SK-N-SH treated with all-trans-retinoic acid at 6 μM for 48 hours (cell line): Measurements from ENCODE around the gene LMAN2L.
"Not testable (repeated sequence)": the region's sequence is repeated elsewhere in the genome, so short reads cannot be mapped to it uniquely, and the experiment has no call there.

ENCODE experiments used
- ATAC-seq: fragments of 200-7000 bp; cut with Tn5 transposase; 3 replicates; pipeline ENCODE4 v1.9.1; 2020; ENCODE audit warnings: mild to moderate bottlenecking, moderate library complexity
- ARNTL ChIP-seq: fragments of 450-650 bp; formaldehyde crosslinking; IDR thresholded peaks from 2 replicates; pipeline ENCODE4 v1.5.0; 2020; ENCODE audit warnings: low read depth, mild to moderate bottlenecking, moderate library complexity, borderline replicate concordance
- BACH2 ChIP-seq: fragments of 250-450 bp; sonication (Bioruptor Pico); IDR thresholded peaks from 2 replicates; pipeline ENCODE4 v1.9.0; 2021; ENCODE audit warnings: mild to moderate bottlenecking, borderline replicate concordance
- CSDC2 ChIP-seq: fragments of 250-450 bp; sonication (Bioruptor Pico); IDR thresholded peaks from 2 replicates; pipeline ENCODE4 v1.5.0; 2020; ENCODE audit warnings: mild to moderate bottlenecking, moderate library complexity
- ESRRG ChIP-seq: fragments of 250-450 bp; sonication (Bioruptor Pico); IDR thresholded peaks from 2 replicates; pipeline ENCODE4 v1.6.1; 2021; ENCODE audit warnings: mild to moderate bottlenecking
- ISL1 ChIP-seq: fragments of 250-450 bp; sonication (Bioruptor Pico); IDR thresholded peaks from 2 replicates; pipeline ENCODE4 v2.1.2; 2022; ENCODE audit warnings: mild to moderate bottlenecking, moderate library complexity
- OSR1 ChIP-seq: fragments of 250-450 bp; sonication (Bioruptor Pico); IDR thresholded peaks from 2 replicates; pipeline ENCODE4 v1.8.0; 2022; ENCODE audit warnings: moderate library complexity, mild to moderate bottlenecking, inconsistent platforms
- PPARA ChIP-seq: fragments of 250-450 bp; sonication (Bioruptor Pico); IDR thresholded peaks from 2 replicates; pipeline ENCODE4 v1.5.0; 2020; ENCODE audit warnings: mild to moderate bottlenecking, borderline replicate concordance
- RARB ChIP-seq: fragments of 250-450 bp; sonication (Bioruptor Pico); IDR thresholded peaks from 2 replicates; pipeline ENCODE4 v1.8.0; 2021; ENCODE audit warnings: mild to moderate bottlenecking, moderate library complexity
- SNAI2 ChIP-seq: fragments of 250-450 bp; sonication (Bioruptor Pico); IDR thresholded peaks from 2 replicates; pipeline ENCODE4 v1.5.0; 2020; ENCODE audit warnings: mild to moderate bottlenecking, moderate library complexity
- TOX ChIP-seq: fragments of 250-450 bp; sonication (Bioruptor Pico); IDR thresholded peaks from 2 replicates; pipeline ENCODE4 v1.8.0; 2021; ENCODE audit warnings: mild to moderate bottlenecking, moderate library complexity, borderline replicate concordance
- ZC3H10 ChIP-seq: fragments of 250-450 bp; sonication (Bioruptor Pico); IDR thresholded peaks from 2 replicates; pipeline ENCODE4 v1.5.1; 2021; ENCODE audit warnings: mild to moderate bottlenecking, moderate library complexity
- ZFP3 ChIP-seq: fragments of 250-450 bp; sonication (Bioruptor Pico); IDR thresholded peaks from 2 replicates; pipeline ENCODE4 v1.5.0; 2020; ENCODE audit warnings: mild to moderate bottlenecking, moderate library complexity
- ZFP30 ChIP-seq: fragments of 450-650 bp; formaldehyde crosslinking; IDR thresholded peaks from 2 replicates; pipeline ENCODE4 v1.5.0; 2022; ENCODE audit warnings: mild to moderate bottlenecking, moderate library complexity
- ZNF565 ChIP-seq: fragments of 450-650 bp; formaldehyde crosslinking; conservative IDR thresholded peaks from 2 replicates; pipeline ENCODE4 v1.5.0; 2020; ENCODE audit warnings: low read depth, mild to moderate bottlenecking, moderate library complexity
- TF ChIP-seq, protein P1 (sequence below): fragments of 250-450 bp; sonication (Bioruptor Pico); IDR thresholded peaks from 2 replicates; pipeline ENCODE4 v1.5.0; 2020; ENCODE audit warnings: mild to moderate bottlenecking, moderate library complexity
- TF ChIP-seq, protein P2 (sequence below): fragments of 250-450 bp; sonication (Bioruptor Pico); IDR thresholded peaks from 2 replicates; pipeline ENCODE4 v1.8.0; 2021; ENCODE audit warnings: low read depth, mild to moderate bottlenecking, moderate library complexity, borderline replicate concordance
- TF ChIP-seq, protein P3 (sequence below): fragments of 250-450 bp; sonication (Bioruptor Pico); IDR thresholded peaks from 2 replicates; pipeline ENCODE4 v1.5.1; 2021; ENCODE audit warnings: mild to moderate bottlenecking, moderate library complexity

LMAN2L gene

DNA sequence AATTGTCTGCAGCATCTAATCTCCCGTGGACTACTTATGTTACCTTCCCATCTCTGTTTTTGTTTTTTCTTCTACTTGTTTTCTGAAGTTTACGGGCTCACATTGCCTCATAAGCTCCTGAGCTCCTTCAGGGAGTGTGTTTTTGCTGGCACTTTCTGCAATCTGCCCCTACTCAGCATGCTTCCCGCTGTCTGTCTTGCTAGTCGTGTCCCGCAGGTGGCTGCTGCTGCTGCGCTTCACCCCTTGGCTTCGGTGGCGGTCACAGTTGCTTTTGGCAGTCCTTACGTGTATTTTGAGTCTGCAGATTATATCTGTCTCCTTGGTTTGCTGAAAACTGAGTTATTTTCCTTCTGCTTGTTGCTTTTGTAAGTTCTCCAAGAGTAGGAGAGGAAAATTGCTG is 60.0 kb downstream of the LMAN2L start (continued):
- TF ChIP-seq, protein P1, sequence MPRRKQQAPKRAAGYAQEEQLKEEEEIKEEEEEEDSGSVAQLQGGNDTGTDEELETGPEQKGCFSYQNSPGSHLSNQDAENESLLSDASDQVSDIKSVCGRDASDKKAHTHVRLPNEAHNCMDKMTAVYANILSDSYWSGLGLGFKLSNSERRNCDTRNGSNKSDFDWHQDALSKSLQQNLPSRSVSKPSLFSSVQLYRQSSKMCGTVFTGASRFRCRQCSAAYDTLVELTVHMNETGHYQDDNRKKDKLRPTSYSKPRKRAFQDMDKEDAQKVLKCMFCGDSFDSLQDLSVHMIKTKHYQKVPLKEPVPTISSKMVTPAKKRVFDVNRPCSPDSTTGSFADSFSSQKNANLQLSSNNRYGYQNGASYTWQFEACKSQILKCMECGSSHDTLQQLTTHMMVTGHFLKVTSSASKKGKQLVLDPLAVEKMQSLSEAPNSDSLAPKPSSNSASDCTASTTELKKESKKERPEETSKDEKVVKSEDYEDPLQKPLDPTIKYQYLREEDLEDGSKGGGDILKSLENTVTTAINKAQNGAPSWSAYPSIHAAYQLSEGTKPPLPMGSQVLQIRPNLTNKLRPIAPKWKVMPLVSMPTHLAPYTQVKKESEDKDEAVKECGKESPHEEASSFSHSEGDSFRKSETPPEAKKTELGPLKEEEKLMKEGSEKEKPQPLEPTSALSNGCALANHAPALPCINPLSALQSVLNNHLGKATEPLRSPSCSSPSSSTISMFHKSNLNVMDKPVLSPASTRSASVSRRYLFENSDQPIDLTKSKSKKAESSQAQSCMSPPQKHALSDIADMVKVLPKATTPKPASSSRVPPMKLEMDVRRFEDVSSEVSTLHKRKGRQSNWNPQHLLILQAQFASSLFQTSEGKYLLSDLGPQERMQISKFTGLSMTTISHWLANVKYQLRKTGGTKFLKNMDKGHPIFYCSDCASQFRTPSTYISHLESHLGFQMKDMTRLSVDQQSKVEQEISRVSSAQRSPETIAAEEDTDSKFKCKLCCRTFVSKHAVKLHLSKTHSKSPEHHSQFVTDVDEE (CRISPR knock-in tag), result no peak
- TF ChIP-seq ISL1 (CRISPR knock-in tag), result no peak
- TF ChIP-seq SNAI2 (CRISPR knock-in tag), result no peak
- TF ChIP-seq OSR1 (CRISPR knock-in tag), result no peak
- TF ChIP-seq RARB (CRISPR knock-in tag), result no peak
- TF ChIP-seq, all 23 proteins: peak for 0

DNA sequence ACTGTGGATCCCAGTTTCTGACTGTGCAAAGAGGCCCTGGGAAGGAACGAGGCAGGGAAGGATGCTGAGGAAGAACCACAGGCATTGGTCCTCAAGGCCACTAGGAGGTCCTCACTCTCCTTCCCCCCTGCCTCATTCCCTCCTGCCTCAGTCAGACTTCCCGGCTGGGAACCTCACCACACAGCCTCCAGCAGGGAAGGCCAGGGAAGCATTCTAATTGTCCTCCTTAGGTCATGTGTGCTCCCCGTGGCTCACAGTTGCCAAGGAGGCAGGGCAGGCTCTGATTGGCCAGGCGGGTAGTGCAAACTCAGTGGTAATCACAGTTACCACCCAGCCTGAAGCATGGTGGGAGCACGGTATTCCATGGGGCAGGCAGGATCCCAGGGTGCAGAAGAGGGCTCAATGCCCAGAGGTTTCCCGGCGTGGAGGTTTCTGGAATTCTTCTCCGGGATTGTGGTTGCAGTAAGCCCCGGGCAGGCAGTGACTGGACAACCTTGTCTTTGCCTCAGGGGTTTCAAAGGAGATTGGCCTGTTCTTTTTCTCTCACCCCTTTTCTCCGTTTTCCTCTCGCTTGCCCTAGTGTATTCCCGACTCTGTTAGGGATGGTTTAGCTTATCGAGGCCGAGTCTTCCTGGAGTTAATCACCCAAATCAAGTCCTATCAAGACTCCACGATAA is 70.2 kb downstream of the LMAN2L start:
- ATAC-seq, result no peak
- TF ChIP-seq ISL1 (CRISPR knock-in tag) (no peak), ESRRG (CRISPR knock-in tag) (no peak), ZC3H10 (CRISPR knock-in tag) (no peak), ARNTL (no peak), ZNF565 (CRISPR knock-in tag) (no peak), ZFP3 (no peak), SNAI2 (CRISPR knock-in tag) (no peak)
- TF ChIP-seq, protein P2, sequence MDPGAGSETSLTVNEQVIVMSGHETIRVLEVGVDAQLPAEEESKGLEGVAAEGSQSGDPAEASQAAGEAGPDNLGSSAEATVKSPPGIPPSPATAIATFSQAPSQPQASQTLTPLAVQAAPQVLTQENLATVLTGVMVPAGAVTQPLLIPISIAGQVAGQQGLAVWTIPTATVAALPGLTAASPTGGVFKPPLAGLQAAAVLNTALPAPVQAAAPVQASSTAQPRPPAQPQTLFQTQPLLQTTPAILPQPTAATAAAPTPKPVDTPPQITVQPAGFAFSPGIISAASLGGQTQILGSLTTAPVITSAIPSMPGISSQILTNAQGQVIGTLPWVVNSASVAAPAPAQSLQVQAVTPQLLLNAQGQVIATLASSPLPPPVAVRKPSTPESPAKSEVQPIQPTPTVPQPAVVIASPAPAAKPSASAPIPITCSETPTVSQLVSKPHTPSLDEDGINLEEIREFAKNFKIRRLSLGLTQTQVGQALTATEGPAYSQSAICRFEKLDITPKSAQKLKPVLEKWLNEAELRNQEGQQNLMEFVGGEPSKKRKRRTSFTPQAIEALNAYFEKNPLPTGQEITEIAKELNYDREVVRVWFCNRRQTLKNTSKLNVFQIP, result no peak
- TF ChIP-seq, all 23 proteins: peak for 0

DNA sequence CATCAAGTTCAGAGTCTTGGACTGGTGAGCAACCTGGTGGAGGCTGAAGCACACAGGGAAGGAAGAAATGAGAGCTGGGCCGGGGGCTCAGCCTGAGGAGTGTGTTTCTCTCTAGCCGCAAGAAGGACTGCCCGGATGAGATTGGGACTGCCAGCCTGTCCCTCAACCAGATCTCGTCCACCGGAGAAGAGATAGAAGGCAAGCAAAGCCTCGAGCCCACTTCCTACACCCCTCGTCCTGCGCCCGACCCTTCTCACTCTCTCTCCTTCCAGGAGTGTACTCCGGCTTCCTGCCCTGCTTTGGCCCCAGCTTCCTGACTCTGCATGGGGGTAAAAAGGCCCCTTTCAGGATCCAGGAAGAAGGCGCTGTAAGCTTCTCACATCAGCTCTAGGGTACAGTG is 71.1 kb downstream of the LMAN2L start:
- TF ChIP-seq CSDC2 (no peak), BACH2 (CRISPR knock-in tag) (no peak), ZC3H10 (CRISPR knock-in tag) (no peak), PPARA (CRISPR knock-in tag) (no peak), TOX (CRISPR knock-in tag) (no peak), SNAI2 (CRISPR knock-in tag) (no peak), ARNTL (no peak), ISL1 (CRISPR knock-in tag) (no peak)
- TF ChIP-seq, protein P1 (CRISPR knock-in tag), result no peak
- TF ChIP-seq, protein P3, sequence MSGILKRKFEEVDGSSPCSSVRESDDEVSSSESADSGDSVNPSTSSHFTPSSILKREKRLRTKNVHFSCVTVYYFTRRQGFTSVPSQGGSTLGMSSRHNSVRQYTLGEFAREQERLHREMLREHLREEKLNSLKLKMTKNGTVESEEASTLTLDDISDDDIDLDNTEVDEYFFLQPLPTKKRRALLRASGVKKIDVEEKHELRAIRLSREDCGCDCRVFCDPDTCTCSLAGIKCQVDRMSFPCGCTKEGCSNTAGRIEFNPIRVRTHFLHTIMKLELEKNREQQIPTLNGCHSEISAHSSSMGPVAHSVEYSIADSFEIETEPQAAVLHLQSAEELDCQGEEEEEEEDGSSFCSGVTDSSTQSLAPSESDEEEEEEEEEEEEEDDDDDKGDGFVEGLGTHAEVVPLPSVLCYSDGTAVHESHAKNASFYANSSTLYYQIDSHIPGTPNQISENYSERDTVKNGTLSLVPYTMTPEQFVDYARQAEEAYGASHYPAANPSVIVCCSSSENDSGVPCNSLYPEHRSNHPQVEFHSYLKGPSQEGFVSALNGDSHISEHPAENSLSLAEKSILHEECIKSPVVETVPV (CRISPR knock-in tag), result no peak

DNA sequence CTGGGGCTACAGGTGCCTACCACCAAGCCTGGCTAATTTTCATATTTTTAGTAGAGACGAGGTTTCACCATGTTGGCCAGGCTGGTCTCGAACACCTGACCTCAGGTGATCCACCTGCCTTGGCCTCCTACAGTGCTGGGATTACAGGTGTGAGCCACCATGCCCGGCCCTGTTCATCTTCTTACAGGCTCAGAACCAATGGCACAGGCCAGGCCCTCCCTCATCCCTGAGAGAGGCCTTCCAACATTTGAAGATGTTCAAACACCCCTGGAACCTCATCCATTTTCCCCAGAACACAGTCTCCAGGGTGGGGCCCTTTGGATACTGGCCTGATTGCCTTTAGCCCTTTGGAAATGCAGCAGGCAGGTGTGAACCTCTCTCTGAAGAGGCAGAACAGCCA is 74.1 kb downstream of the LMAN2L start:
- not testable (repeated sequence) for ATAC-seq

More for the DNA sequence above, 71.1 kb downstream of the LMAN2L start:
- ATAC-seq, result no peak

DNA sequence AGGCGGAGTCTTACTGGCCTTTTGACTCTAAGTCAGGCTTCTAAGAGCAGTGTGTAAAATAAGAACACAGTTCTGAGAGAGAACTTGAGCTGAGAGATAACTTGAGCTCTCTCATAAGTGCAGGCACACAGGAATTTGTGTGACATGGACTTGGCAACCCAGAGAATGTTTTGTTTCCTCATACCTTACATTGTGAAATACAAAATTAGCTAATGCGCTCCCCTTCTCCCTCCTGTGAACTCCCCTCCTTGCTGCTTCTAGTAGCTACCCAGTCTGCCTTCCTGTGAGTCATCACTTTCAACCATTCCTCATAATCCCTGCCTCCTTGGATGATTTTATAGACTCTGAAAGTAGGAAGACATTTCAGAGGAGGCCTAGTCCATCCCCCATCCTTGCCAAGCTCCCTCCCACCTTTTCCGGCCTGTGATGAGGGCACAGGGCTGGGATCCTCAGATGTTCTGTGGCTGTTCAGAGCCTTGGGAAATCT is 74.7 kb downstream of the LMAN2L start:
- peak; percentile 94 for ATAC-seq
- TF ChIP-seq SNAI2 (CRISPR knock-in tag) (no peak), ZFP30 (peak; percentile 65; the same call in 1 of the 2 replicates)
